ENCODE data around the gene SNN. TPM values are rescaled to one million over a fixed set of nuclear protein-coding genes. Genes with fewer than 3 reads are reported as not detected.

The SNN gene
- total and polyA plus RNA-seq, 7 experiments from 2014 or later: 17.0 to 86.8 (median 34.3) TPM

GRCh38 chr16:11637320-11637719 is 30.9 kb upstream of the SNN start:
- POLR2A ChIA-PET: interaction anchor here (0.5 to 3.4 kb wide), 4 partner anchors 9 to 18 kb away, joined by 3 to 16 read pairs (median 4); no protein-coding TSS in a partner anchor
- H3K4me1 Mint-ChIP-seq: peaks cover 22 to 41% (median 33%) of the 10 kb centered on the region in 7 donors
- intact Hi-C loops (cut with micrococcal nuclease): no loop called here
- H3K4me1 ChIP-seq (ENCODE audit: control insufficient read depth in 2 of 2, insufficient read depth in 2 of 2, low read length in 2 of 2): peaks cover 11 to 14% of the 10 kb centered on the region in 2 donors
- H3K27ac ChIP-seq (ENCODE audit: low read depth, low read length): no peak overlapping the region
- DNase-seq (no peak), ATAC-seq (no peak)
- H3K27me3 ChIP-seq (ENCODE audit: control insufficient read depth in 2 of 2, insufficient read depth in 2 of 2, low read length in 2 of 2): no peaks in the 10 kb centered on the region
- H3K27ac Mint-ChIP-seq: peak overlapping the region in 1 of 9 donors; percentile 28
- no peaks in the 10 kb centered on the region for H3K36me3 Mint-ChIP-seq
- H3K36me3 ChIP-seq (ENCODE audit: control insufficient read depth in 2 of 3, insufficient read depth in 3 of 3, low read length in 3 of 3): no peaks in the 10 kb centered on the region
- no peak overlapping the region for H3K4me3 Mint-ChIP-seq
- CTCF ChIA-PET: interaction anchor here (0.7 to 1.8 kb wide), 5 partner anchors 15 to 105 kb away, joined by 3 to 8 read pairs (median 4); no protein-coding TSS in a partner anchor
- H3K9me3 ChIP-seq (ENCODE audit: control insufficient read depth in 2 of 3, low read length in 3 of 3): no peaks in the 10 kb centered on the region
- H3K9me3 Mint-ChIP-seq: no peaks in the 10 kb centered on the region
- H3K27me3 Mint-ChIP-seq: peaks cover 0 to 30% (median 0%) of the 10 kb centered on the region in 5 donors
- H3K4me3 ChIP-seq (ENCODE audit: low read length): no peak overlapping the region

- no peaks in the 10 kb centered on the region for H3K9me3 Mint-ChIP-seq
- no peak overlapping the region for H3K4me3 ChIP-seq (ENCODE audit: low read length)
- no peaks in the 10 kb centered on the region for H3K36me3 Mint-ChIP-seq
- ATAC-seq (no peak), DNase-seq (no peak)
- H3K4me3 Mint-ChIP-seq: no peak overlapping the region
- H3K27me3 Mint-ChIP-seq: peaks cover 0 to 34% (median 0%) of the 10 kb centered on the region in 5 donors
- no peak overlapping the region for H3K27ac Mint-ChIP-seq
- H3K4me1 Mint-ChIP-seq: peaks cover 23 to 44% (median 37%) of the 10 kb centered on the region in 7 donors
- POLR2A ChIA-PET: interaction anchor here (0.6 to 3.4 kb wide), 2 partner anchors 9 to 16 kb away, joined by 3 to 16 read pairs; no protein-coding TSS in a partner anchor
- H3K27ac ChIP-seq (ENCODE audit: low read depth, low read length): no peak overlapping the region
- no peaks in the 10 kb centered on the region for H3K36me3 ChIP-seq (ENCODE audit: control insufficient read depth in 2 of 3, insufficient read depth in 3 of 3, low read length in 3 of 3)
- intact Hi-C loops (cut with micrococcal nuclease): no loop called here
- CTCF ChIA-PET: interaction anchor here (0.6 to 1.3 kb wide), 5 partner anchors 16 to 106 kb away, joined by 3 to 6 read pairs (median 4); no protein-coding TSS in a partner anchor
- H3K9me3 ChIP-seq (ENCODE audit: control insufficient read depth in 2 of 3, low read length in 3 of 3): no peaks in the 10 kb centered on the region
- no peaks in the 10 kb centered on the region for H3K27me3 ChIP-seq (ENCODE audit: control insufficient read depth in 2 of 2, insufficient read depth in 2 of 2, low read length in 2 of 2)
- peaks cover 11 to 14% of the 10 kb centered on the region in 2 donors for H3K4me1 ChIP-seq (ENCODE audit: control insufficient read depth in 2 of 2, insufficient read depth in 2 of 2, low read length in 2 of 2)
Measured at GRCh38 chr16:11638140-11638539, 30.1 kb upstream of the SNN start.

GRCh38 chr16:11639008-11639562 is 29.2 kb upstream of the SNN start:
- Mint-ChIP-seq H3K36me3 (no peaks in the 10 kb centered on the region), H3K4me1 (peaks cover 19 to 39% (median 27%) of the 10 kb centered on the region in 7 donors), H3K27me3 (peaks cover 0 to 34% (median 0%) of the 10 kb centered on the region in 5 donors), H3K9me3 (no peaks in the 10 kb centered on the region), H3K27ac (peak overlapping the region in 5 of 9 donors; percentile 17 to 45 (median 28)), H3K4me3 (no peak overlapping the region)
- ChIA-PET POLR2A (interaction anchor here (0.7 to 3.4 kb wide), 4 partner anchors 17 to 57 kb away, joined by 3 to 46 read pairs (median 11); no protein-coding TSS in a partner anchor), CTCF (interaction anchor here (1.6 to 5.3 kb wide), 7 partner anchors 17 to 108 kb away, joined by 5 to 70 read pairs (median 12); no protein-coding TSS in a partner anchor)
- Histone ChIP-seq H3K27me3 (ENCODE audit: control insufficient read depth in 2 of 2, insufficient read depth in 2 of 2, low read length in 2 of 2) (no peaks in the 10 kb centered on the region), H3K36me3 (ENCODE audit: control insufficient read depth in 2 of 3, insufficient read depth in 3 of 3, low read length in 3 of 3) (no peaks in the 10 kb centered on the region), H3K9me3 (ENCODE audit: control insufficient read depth in 2 of 3, low read length in 3 of 3) (no peaks in the 10 kb centered on the region), H3K4me1 (ENCODE audit: control insufficient read depth in 2 of 2, insufficient read depth in 2 of 2, low read length in 2 of 2) (peaks cover 11 to 14% of the 10 kb centered on the region in 2 donors), H3K4me3 (ENCODE audit: low read length) (no peak overlapping the region), H3K27ac (ENCODE audit: low read depth, low read length) (no peak overlapping the region)
- intact Hi-C loops (cut with micrococcal nuclease): no loop called here
- DNase-seq (no peak), ATAC-seq (no peak)

DNA sequence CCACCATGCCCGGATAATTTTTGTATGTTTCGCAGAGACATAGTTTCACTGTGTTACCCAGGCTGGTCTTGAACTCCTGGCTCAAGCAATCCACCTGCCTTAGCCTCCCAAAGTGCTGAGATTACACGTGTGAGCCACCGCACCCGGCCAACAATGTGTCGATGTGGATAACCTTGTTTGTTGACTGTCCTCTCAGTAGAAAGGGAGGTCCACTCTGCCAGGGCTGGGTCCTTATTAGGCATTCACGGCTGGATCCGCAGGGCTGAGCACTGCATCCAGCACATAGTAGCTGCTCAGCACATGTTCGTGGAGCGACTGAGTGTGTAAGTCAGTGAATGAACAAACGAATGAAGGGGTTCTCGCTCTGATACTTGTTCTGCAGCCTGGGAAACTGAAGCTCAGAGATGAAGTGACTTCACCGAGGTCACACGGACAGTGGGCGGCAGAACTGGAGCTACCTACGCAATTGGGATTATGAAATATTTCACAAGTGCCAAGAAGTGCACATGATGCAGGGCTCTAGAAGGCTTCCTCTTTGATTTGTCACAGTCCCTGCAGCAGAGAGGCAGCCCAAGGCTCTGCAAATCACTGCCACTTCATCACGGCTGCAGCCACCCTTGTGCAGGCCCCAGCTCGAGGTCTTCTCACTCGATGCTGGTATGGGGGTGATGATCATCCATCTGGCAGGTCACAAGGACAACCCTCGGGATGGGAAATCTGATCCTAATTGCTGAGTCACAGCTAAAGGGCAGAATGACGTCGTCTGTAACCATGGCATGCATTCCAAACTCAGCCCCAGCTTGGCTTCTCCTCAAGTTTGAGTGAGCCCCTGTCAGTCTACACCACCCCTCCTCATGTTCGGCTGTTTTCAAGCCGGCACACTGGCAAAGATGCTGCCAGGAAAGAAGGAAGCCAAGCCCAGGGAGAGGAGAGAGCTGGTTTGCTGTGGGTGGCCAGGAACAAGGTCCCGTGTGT is 28.0 kb upstream of the SNN start:
- no peaks in the 10 kb centered on the region for H3K36me3 Mint-ChIP-seq
- POLR2A ChIA-PET: interaction anchor here (0.7 to 3.2 kb wide), 9 partner anchors 12 to 108 kb away, joined by 3 to 46 read pairs (median 4); no protein-coding TSS in a partner anchor
- DNase-seq (no peak), ATAC-seq (peak; percentile 89)
- Histone ChIP-seq H3K27me3 (ENCODE audit: control insufficient read depth in 2 of 2, insufficient read depth in 2 of 2, low read length in 2 of 2) (no peaks in the 10 kb centered on the region), H3K27ac (ENCODE audit: low read depth, low read length) (no peak overlapping the region), H3K4me3 (ENCODE audit: low read length) (no peak overlapping the region), H3K4me1 (ENCODE audit: control insufficient read depth in 2 of 2, insufficient read depth in 2 of 2, low read length in 2 of 2) (peaks cover 11 to 14% of the 10 kb centered on the region in 2 donors), H3K36me3 (ENCODE audit: control insufficient read depth in 2 of 3, insufficient read depth in 3 of 3, low read length in 3 of 3) (no peaks in the 10 kb centered on the region), H3K9me3 (ENCODE audit: control insufficient read depth in 2 of 3, low read length in 3 of 3) (no peaks in the 10 kb centered on the region)
- peak overlapping the region in 5 of 9 donors; percentile 14 to 82 (median 49) for H3K27ac Mint-ChIP-seq
- H3K4me3 Mint-ChIP-seq: peak overlapping the region in 2 of 10 donors; percentile 28 to 63
- H3K27me3 Mint-ChIP-seq: peaks cover 0 to 29% (median 0%) of the 10 kb centered on the region in 5 donors
- no peaks in the 10 kb centered on the region for H3K9me3 Mint-ChIP-seq
- CTCF ChIA-PET: interaction anchor here (0.8 to 5.3 kb wide), 18 partner anchors 9 to 109 kb away, joined by 3 to 70 read pairs (median 5); no protein-coding TSS in a partner anchor
- H3K4me1 Mint-ChIP-seq: peaks cover 15 to 34% (median 22%) of the 10 kb centered on the region in 7 donors
- intact Hi-C loops (cut with micrococcal nuclease): loop anchor here (2.0 to 10.0 kb wide), 6 partner anchors 43 to 678 kb away; no protein-coding TSS in a partner anchor

GRCh38 chr16:11640987-11641817 is 27.1 kb upstream of the SNN start:
- CTCF ChIA-PET: interaction anchor here (0.6 to 5.3 kb wide), 27 partner anchors 10 to 1038 kb away, joined by 3 to 70 read pairs (median 5); no protein-coding TSS in a partner anchor
- Histone ChIP-seq H3K9me3 (ENCODE audit: control insufficient read depth in 2 of 3, low read length in 3 of 3) (no peaks in the 10 kb centered on the region), H3K27ac (ENCODE audit: low read depth, low read length) (no peak overlapping the region), H3K27me3 (ENCODE audit: control insufficient read depth in 2 of 2, insufficient read depth in 2 of 2, low read length in 2 of 2) (no peaks in the 10 kb centered on the region), H3K4me3 (ENCODE audit: low read length) (no peak overlapping the region), H3K36me3 (ENCODE audit: control insufficient read depth in 2 of 3, insufficient read depth in 3 of 3, low read length in 3 of 3) (no peaks in the 10 kb centered on the region), H3K4me1 (ENCODE audit: control insufficient read depth in 2 of 2, insufficient read depth in 2 of 2, low read length in 2 of 2) (peaks cover 11 to 14% of the 10 kb centered on the region in 2 donors)
- intact Hi-C loops (cut with micrococcal nuclease): loop anchor here (1.0 to 10.0 kb wide), 13 partner anchors 19 to 679 kb away; no protein-coding TSS in a partner anchor
- peaks cover 15 to 30% (median 18%) of the 10 kb centered on the region in 7 donors for H3K4me1 Mint-ChIP-seq
- POLR2A ChIA-PET: interaction anchor here (0.6 to 3.2 kb wide), 11 partner anchors 17 to 109 kb away, joined by 3 to 46 read pairs (median 3); partner anchors contain the start of gene LITAF
- no peaks in the 10 kb centered on the region for H3K36me3 Mint-ChIP-seq
- H3K27me3 Mint-ChIP-seq: peaks cover 0 to 21% (median 0%) of the 10 kb centered on the region in 5 donors
- H3K27ac Mint-ChIP-seq: peak overlapping the region in 5 of 9 donors; percentile 12 to 90 (median 78)
- peak; percentile 76 for ATAC-seq
- H3K9me3 Mint-ChIP-seq: no peaks in the 10 kb centered on the region
- H3K4me3 Mint-ChIP-seq: peak overlapping the region in 4 of 10 donors; percentile 18 to 56 (median 26)
- peak in 7 of 9 donors; percentile 37 to 78 (median 74) for DNase-seq
